NCI-H510A treated with DMSO at 0.1 percent for 48 hours (cell line): ENCODE measurements around the gene ADAMTS20.
"Not testable (repeated sequence)": the region's sequence is repeated elsewhere in the genome, so short reads cannot be mapped to it uniquely, and the experiment has no call there.

Experiments
- DNase-seq: peaks from one replicate; lab custom pipeline; 2025; lab: John Stamatoyannopoulos, UW

The ADAMTS20 gene

DNA sequence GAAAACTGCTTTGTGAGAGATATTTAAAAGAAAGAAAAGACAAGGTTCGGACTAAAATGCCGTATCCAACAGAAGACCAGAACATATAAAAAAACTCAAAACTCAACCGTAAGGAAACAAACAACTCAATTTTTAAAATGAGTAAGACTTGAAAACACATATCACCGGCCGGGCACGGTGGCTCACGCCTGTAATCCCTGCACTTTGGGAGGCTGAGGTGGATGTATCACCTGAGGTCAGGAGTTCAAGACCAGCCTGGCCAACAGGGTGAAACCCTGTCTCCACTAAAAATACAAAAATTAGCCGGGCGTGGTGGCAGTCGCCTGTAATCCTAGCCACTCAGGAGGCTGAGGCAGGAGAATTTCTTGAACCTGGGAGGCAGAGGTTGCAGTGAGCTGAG lies 192.0 kb downstream of the ADAMTS20 start:
- DNase-seq: not testable (repeated sequence)

DNA sequence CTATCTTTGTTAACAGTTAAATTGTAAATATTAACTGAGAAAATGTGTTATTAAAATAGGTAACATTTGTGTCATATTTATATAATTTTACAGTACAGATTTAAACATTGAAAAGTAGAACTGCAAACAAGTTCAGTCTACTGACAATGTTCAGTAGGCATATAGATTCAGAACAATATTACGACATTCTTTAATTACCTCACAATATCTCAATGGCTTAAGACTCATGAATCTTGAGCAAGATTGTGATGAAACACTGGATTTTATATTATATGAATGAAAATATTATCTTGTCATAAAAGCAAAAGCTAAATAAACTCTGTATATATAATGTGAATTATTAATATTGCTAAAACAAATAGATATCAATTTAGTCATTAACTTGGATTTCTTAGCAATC lies 194.9 kb downstream of the ADAMTS20 start:
- no peak for DNase-seq

DNA sequence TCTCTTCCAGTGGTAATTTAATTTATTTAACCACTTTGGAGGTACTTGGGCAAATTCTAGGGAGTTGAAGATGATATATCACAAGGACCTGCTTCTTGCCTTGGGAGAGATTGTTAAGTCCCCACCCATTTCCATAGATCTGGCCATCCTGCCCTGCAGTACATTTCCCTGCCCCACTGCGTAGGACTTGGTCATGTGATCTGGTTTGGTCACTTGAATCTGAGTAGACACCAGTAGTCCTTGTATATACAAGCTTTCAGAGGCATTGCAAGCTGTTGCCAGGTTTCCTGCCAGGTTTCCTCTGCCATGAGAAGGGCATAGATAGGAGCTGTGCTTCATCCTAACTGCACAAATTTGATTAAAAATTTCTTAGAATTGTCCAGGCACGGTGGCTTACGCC lies 200.0 kb downstream of the ADAMTS20 start:
- no peak for DNase-seq

DNA sequence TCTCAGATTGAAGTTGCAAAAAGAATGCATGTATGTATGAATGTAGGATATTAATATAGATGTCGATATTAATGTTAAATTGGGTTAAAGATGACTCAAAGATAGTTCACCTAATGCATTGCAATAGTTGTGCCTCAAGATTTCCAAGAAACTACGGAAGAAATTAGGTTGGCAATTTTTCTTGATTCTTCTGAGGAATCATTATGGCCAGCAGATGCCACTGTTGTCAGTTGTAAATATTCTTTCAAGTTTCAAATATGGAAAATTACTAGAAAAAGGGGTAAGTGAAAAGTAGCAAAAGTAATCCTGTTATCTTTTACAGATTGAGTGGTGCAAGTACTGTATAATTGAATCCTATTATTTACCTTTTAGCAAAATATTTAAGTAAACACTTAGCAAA lies 202.1 kb downstream of the ADAMTS20 start:
- no peak for DNase-seq

DNA sequence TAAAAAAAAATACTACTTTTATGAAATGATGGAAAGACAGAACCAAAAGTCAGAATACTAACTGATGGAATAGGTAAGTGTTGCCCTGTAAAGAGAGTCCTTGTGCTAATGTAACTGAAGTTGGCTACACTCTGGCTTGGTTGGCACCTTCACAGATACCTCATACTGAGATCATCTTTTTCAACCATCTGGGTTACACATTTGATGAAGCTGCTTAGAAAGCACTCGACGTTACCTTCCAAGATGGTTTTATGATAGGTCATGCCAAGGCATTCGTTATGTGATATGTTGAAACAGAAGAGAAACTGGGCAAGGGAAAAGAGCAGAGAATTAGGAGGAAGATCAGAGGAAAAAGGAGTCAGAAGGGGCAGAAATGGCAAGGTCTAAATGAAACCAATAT lies 203.8 kb downstream of the ADAMTS20 start:
- DNase-seq: no peak

DNA sequence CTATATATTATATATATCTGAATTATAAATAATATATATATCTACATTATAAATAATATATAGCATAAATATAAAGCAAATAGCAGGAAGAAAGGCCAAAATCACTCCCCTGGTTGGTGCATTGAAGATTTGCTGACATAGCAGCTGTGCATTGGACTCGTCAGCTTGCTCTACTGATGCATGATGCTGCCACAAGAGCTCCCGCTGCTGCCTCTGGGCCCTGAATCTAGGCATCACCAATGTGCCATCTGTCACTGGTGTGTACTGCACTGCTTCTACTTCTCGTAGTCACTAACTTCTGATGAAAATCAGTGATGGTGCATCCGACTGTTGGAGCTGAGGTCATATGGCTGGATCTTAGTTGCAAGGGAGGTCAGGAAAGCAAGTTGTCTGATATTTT lies 205.0 kb downstream of the ADAMTS20 start:
- DNase-seq: no peak

DNA sequence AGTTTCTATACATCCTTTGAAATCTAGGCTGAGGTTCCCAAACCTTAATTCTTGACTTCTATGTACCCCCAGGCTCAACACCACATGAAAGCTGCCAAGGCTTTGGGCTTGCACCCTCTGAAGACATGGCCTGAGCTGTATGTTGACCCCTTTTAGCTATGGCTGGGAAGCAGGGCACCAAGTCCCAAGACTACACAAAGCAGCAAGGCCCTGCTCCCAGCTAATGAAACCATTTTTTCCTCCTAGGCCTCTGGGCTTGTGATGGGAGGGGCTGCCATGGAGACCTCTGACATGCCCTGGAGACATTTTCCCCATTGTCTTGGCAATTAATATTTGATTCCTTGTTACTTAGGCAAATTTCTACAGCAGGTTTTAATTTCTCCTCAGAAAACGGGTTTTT lies 207.0 kb downstream of the ADAMTS20 start:
- no peak for DNase-seq

DNA sequence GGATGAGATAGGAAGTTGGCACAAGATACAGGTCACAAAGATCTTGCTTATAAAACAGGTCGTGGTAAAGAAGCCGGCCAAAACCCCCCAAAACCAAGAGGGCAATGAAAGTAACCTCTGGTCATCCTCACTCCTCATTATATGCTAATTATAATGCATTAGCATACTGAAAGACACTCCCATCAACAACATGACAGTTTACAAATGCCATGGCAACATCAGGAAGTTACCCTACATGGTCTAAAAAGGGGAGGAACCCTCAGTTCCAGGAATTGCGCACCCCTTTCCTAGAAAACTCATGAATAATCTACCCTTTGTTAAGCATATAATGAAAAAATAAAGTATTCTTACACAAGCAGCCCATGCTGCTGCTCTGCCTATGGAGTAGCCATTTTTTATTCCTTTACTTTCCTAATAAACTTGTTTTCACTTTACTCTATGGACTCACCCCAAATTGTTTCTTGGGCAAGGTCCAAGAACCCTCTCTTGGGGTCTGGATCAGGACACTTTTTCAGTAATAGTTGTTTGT lies 210.2 kb downstream of the ADAMTS20 start:
- DNase-seq: not testable (repeated sequence)

DNA sequence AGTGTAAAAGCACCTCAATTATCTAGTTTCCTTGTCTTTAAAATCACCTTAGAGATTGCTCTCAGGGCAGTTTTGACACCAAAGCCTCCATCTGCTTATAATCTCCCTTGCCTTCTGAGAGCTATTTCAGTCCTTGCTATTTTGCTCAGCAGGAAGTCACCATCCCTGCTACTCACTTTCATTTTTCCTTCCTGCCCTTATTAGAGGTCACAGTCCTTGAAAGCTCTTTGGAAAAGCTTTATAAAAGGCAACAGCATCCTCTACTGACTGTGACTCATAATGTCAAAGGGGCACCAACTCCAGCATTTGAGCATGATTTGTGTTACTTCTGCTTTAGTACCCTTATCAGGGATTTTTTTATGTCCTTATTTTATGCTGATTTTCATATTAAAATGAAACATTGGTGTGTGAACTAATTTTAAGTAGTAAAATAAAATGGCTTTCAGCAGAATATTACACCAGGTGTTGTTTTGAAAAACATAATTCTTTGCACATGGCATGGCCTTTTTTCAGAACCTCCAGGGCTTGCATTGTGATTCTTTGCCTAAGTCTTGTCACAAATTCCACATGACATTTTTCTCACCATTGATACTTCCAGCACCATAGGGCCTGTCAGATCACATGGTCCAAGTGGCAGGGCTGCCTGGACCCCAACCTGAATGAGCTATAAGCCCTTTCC lies 213.0 kb downstream of the ADAMTS20 start:
- DNase-seq: no peak

DNA sequence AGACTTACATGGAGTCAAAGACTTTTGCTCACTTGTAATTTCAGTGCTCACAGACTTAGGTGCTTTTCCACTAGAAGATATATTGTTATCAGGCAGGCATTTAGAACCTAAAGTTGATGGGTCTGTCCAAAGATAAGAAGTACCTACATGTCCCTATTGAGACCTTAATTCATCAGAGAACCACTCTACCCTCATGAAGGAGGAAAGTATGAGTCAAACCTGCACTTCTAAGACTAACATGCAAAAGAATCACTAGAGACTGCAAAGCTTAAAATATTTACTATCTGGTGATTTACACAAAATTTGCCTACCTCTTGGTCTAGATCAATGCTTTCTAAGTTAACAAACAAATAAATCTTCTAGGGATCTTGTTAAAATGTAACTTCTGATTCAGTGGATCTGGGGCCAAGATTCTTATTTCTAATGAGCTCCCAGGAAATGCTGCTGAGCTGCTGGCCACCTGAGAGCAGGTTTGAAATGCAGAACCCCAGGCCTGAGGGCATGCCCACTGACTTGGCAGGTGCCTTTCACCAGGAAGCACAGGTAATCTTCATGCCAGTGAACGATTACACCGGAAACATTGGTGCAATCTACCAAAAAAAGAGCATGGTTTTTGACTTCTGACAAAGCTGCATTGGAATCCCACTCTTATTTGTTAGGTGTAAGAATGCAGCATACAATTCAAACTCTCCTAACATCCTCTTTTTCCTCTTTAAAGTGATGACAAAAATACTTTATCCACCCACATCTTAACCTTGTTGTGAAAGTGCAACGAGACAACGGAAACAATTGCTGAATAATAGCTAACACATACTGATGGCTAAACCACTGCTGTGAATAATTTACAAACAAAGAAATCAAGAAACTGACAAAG lies 214.2 kb downstream of the ADAMTS20 start:
- no peak for DNase-seq

DNA sequence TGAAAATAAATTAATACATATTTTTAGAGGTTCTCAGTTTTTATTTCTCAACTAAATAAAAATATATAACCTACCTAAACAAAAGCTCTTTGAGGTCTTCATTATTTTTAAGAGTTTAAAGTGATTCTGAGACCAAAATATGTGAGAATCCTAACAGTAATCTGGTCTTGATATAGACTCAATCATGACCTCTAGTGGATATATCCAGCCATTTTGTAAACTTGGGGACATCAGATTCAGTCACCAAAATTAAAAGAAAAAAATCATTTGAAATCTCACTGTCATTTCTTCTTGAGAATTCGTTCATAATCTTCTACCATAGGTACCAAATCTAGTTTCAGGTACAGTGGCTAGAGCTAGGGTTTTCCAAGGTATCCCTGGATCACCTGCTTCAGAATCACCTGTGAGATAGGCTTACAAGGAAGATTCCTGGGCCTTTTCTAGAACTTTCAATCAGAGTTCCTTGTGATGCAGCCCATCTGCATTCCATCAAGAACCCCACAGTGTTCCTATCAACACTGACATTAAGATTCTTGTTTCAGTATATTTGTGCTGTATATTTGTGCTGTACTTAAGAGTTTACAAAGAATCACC lies 214.9 kb downstream of the ADAMTS20 start:
- no peak for DNase-seq

DNA sequence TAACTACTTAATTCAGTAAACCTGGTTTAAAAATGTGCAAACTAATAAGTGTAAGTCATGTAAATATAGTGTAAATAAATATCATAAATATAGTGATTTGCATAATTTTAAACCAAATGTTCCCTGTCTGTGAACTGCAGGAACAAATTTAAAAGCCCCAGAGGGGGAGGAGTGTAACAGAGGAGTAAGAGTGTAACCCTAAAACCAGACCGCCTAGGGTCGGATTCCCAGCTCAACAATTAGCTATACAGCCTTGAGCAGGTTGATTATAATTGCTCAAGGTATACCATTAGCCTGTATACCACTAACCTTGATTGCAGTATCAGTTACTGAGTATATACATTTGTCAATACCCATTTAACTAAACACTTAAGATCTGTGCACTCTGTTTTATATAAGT lies 218.4 kb downstream of the ADAMTS20 start:
- no peak for DNase-seq

DNA sequence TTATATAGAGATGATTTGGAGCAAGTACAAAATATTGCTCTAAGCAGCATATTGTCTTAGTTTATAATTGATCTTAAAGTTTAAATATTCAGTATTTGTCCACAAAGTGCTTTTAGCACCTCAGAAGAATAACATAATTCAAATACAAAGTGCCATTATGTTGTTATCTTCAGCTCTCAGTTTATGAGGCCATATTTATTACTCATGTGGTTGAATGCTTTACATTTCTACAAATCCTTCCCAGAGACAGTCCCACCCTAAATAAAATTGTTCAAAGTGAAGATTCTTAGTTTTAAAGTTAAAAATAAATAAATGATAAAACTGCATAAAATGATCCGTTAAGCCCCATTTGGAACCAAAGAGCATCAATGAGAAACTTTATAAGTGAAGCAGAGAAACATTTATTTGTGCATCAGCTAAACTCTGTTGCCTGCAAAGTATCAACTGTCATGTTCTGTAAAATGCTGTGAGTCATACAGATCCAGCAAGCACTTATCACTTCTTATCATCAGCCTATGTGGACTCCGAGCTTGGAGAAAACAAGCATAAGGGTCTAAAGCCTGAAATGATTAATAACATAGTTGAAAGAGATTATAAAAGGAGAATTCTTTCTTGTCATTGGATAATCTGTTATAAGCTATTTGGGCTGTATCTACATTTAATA lies 218.9 kb downstream of the ADAMTS20 start:
- no peak for DNase-seq

DNA sequence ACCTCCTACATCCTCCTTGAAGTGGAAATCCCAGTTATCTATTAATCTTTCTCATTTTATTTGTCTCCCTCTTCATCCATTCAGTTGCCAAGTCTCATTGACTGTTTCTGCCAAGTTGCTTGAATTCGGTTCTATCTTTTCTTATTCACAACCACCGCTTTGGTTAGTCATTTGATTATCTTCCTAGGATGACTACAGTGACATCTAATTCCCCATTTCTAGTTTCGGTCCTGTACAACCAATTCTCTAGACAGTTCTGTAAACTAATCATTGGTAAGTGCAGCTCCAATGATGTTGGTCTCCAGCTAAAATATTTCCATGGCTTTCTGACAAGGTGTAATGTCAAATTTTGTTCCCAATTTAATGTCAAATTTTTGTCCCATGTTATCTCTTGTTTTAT lies 220.1 kb downstream of the ADAMTS20 start:
- no peak for DNase-seq

DNA sequence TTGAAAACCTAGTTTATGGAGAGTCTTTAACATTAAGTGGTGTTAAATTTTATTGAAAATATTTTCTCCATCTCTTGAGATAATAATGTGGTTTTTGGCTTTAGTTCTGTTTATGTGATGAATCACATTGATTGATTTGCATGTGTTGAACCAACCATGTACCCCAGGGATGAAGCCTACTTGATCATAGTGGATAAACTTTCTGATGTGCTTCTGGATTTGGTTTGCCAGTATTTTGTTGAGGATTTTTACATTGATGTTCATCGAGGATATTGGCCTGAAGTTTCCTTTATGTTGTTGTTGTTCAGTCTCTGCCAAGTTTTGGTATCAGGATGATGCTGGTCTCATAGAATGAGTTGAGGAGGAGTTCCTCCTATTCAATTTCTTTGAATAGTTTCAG lies 222.6 kb downstream of the ADAMTS20 start:
- no peak for DNase-seq

DNA sequence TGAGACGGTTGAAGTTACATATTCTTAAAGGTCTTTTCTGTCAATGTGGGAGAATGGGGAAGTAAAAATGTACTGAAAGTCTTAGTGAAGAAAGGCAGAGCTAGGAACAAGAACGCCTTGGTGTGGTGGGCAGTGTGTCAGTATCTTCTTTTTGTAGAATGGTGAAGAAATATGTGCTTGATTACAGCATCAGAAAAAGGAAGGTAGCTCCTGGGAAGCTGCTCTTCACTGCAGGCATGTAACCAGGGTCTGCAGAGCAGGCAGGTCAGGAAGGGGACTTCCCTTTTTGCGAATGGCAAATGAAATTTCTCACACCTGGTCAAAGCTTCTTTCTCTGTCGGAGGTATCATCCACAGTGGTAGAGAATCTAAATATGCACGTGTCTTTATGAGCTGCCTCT lies 226.2 kb downstream of the ADAMTS20 start:
- DNase-seq: no peak

DNA sequence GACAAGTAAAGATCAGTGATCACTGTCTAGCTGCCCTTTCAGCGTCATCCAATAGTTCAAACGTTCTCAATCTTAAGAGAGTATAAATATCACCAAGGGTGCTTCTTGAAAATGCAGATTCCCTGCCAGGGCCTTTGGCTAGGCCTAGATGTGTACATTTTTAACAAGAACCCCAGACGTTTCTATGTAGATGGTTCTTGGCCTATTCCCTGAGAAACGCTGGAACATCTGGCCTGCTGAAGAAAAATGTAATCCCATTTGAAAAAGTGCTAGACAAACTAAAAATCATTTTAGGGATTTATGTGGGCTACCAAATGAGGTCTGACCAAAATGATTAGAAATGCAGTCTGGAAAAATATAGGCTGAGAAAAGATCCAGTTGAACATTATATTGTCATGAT lies 231.7 kb downstream of the ADAMTS20 start:
- DNase-seq: no peak

DNA sequence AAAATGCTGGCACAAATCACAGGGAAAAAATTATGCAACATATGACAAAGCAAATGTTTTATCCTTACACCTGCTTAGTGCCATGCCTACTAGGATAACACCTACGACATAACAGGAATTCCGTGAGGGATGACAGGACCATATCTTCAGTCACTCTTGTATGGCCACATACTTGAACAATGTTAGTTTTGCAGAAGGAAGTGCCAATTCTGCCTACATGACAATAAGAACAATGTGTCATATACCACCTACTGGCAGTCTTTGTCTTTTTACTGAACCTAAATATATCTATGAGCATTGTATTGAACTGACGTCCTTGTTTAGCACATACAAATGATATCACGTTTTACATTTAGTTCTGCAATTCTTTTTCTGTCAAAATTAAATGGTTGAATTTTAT lies 234.0 kb downstream of the ADAMTS20 start:
- no peak for DNase-seq

DNA sequence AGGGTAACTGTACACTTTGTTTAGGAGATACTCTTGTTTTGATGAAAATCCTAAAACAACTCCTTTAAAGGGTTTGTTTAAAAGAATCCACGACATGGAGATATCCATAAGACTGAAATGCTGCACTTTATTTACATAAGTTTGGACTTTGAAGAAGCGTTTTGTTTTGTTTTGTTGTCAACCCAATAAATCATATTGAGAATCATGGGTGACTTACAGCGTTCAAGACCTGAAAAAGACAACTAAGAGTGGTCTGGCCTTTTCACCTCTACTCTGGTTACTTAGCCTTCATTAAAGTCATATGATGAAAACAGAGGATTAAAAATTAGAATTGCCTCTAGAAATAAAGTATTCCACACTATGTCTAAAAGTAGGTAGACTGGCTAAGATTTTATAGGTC lies 234.8 kb downstream of the ADAMTS20 start:
- no peak for DNase-seq

DNA sequence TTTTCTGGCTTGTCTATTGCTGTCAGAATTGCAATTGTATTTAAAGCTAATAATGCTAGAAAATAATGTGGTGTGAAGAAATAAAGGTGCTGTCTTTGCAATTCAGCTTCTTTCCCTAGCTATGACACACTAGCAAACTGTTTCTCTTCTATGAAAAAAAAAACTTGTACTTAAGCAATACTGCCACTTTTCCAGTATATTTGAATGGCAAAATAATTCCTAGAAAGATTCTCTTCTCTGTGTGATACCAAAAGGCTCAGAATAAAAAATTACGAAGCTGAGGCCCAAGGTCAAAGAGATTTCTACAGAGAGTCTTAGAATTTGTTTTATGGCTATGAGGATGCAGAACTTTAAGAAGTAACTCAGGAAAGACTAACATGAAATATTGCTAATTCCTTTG lies 235.5 kb downstream of the ADAMTS20 start:
- DNase-seq: no peak

DNA sequence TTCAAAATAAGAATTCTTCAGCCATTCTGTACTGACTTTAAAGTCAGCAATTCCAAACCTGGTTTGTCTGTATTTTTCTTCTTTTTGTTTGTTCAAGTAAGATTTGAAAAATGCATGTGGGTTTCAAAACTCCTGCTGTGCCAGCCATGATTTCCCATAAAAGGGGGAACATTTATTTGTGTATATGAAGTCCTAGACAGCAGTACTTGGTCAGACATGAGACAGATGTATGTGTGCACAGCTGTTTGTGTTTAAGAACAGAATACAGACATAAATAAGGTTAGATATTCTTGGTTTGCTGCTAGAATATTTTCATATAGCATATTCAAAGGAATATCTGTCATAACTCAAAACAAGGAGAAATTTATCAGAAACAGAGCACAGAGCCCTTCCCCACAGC lies 236.0 kb downstream of the ADAMTS20 start:
- no peak for DNase-seq

DNA sequence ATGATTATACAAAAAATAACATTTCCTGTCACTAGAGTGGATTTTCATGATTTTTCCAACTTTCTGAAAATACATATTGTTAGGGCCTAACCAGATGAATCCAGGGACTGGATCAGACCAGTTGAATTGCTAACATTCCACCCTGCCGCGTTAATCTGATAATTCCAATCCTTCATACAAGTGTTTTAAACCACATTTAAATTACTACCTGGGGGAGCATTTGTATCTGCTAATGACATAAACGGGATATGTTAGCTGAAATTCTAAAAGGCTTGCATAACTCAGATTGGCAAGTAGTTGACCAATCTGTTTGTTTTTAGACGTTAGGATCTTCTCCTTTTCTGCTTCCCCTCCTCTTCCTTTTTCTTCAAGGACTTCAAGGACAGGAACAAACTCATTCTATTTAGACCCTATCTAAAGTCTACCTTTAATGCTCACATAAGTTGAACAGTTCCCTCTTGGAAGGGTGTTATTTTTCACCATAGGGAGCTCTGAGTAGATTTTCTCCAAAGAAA lies 239.0 kb downstream of the ADAMTS20 start:
- no peak for DNase-seq
